OCI-LY7 (cell line): Measurements from ENCODE around the gene PAQR5. TPM values are rescaled to one million over a fixed set of nuclear protein-coding genes. Genes with fewer than 3 reads are reported as not detected.
"Not testable (repeated sequence)": the region's sequence is repeated elsewhere in the genome, so short reads cannot be mapped to it uniquely, and the experiment has no call there.

ENCODE experiments used
- BruUV-seq: library from RNA; stranded (reverse); fragments of 400-500 nt; replicated peaks from 2 replicates; lab custom pipeline; 2021; lab: Mats Ljungman, UMichigan
- CTCF ChIA-PET: fragments of 300-600 bp; sonication (Branson Sonifier 250); formaldehyde crosslinking; loops from one replicate; lab custom pipeline; 2022; ENCODE audit warnings: antibody characterized with exemption; ENCODE audit not compliant: unreplicated experiment; lab: Charles Lee
- POLR2A ChIA-PET: fragments of 300-600 bp; sonication (Branson Sonifier 250); formaldehyde crosslinking; loops from one replicate; lab custom pipeline; 2022; ENCODE audit warnings: antibody characterized with exemption; lab: Charles Lee
- DNase-seq: peaks from one replicate; pipeline ENCODE4 v3.0.0-alpha.2; 2015; ENCODE audit warnings: low spot score
- H2AFZ ChIP-seq: fragments of 200-600 bp; sonication (generic), shearing (Covaris generic); 2 replicates; pipeline ENCODE4 v1.6.1; 2014; ENCODE audit warnings: mild to moderate bottlenecking, antibody characterized with exemption, low read length, moderate library complexity
- H3K27ac ChIP-seq: fragments of 200-600 bp; sonication (generic); 2 replicates; pipeline ENCODE4 v1.5.1; 2014; ENCODE audit warnings: mixed run types, low read depth, mild to moderate bottlenecking, moderate library complexity, low read length, inconsistent platforms; ENCODE audit not compliant: poor library complexity, severe bottlenecking
- H3K36me3 ChIP-seq: fragments of 200-600 bp; sonication (generic); 2 replicates; pipeline ENCODE4 v1.6.1; 2014; ENCODE audit warnings: mild to moderate bottlenecking, antibody characterized with exemption, low read length, moderate library complexity, mixed read lengths; ENCODE audit not compliant: insufficient read depth
- H3K4me1 ChIP-seq: fragments of 200-600 bp; sonication (generic); 2 replicates; pipeline ENCODE4 v1.5.1; 2014; ENCODE audit warnings: mild to moderate bottlenecking, low read length; ENCODE audit not compliant: insufficient read depth, poor library complexity, severe bottlenecking
- H3K4me2 ChIP-seq: fragments of 200-600 bp; sonication (generic); 2 replicates; pipeline ENCODE4 v1.6.1; 2014; ENCODE audit warnings: mild to moderate bottlenecking, low read length
- H3K4me3 ChIP-seq: fragments of 200-600 bp; sonication (generic); 2 replicates; pipeline ENCODE4 v1.5.1; 2014; ENCODE audit warnings: mild to moderate bottlenecking, low read depth, low read length; ENCODE audit not compliant: poor library complexity, severe bottlenecking
- H3K79me2 ChIP-seq: fragments of 200-600 bp; sonication (generic); 2 replicates; pipeline ENCODE4 v1.6.1; 2016; ENCODE audit warnings: low read depth, mild to moderate bottlenecking, low read length, moderate library complexity, mixed read lengths; ENCODE audit not compliant: insufficient read depth
- H3K9me2 ChIP-seq: fragments of 200-600 bp; sonication (generic); 2 replicates; pipeline ENCODE4 v1.6.1; 2016; ENCODE audit warnings: mild to moderate bottlenecking, low read length, mixed read lengths; ENCODE audit not compliant: insufficient read depth
- H3K9me3 ChIP-seq: fragments of 200-600 bp; sonication (generic); 2 replicates; pipeline ENCODE4 v1.6.1; 2014; ENCODE audit warnings: mild to moderate bottlenecking, mixed run types, low read length, mixed read lengths
- H4K20me1 ChIP-seq: fragments of 200-600 bp; sonication (generic); 2 replicates; pipeline ENCODE4 v1.6.1; 2014; ENCODE audit warnings: mild to moderate bottlenecking, antibody characterized with exemption, low read length, moderate library complexity, mixed read lengths; ENCODE audit not compliant: insufficient read depth
- EZH2phosphoT487 ChIP-seq: fragments of 200-600 bp; sonication (generic); IDR thresholded peaks from 2 replicates; pipeline ENCODE4 v1.6.1; 2018; ENCODE audit warnings: low read depth, borderline replicate concordance, mild to moderate bottlenecking, mixed run types, antibody characterized with exemption, low read length, moderate library complexity, mixed read lengths
- intact Hi-C: fragments of 100-400 bp; cut with micrococcal nuclease; formaldehyde crosslinking; loops from one replicate; pipeline ENCODE4 v1.10.0; 2022; ENCODE audit not compliant: unreplicated experiment
- total RNA-seq, 2 experiments: library from RNA; depleted of rRNA in 1 of 2; stranded (reverse); fragments of >200 nt in 1 of 2; shearing (Covaris generic) in 1 of 2; gene quantifications; 2 replicates each; pipeline ENCODE4 v1.2.3, GENCODE V29; 2014 to 2022
- TF ChIP-seq, protein P1 (sequence below): fragments of 200-600 bp; sonication (generic); conservative IDR thresholded peaks from 2 replicates; pipeline ENCODE4 v1.5.1; 2014; ENCODE audit warnings: mild to moderate bottlenecking, antibody characterized with exemption, low read length, moderate library complexity, mixed read lengths

Gene PAQR5
- total RNA-seq, 2 experiments from 2014 or later, result not detected

DNA sequence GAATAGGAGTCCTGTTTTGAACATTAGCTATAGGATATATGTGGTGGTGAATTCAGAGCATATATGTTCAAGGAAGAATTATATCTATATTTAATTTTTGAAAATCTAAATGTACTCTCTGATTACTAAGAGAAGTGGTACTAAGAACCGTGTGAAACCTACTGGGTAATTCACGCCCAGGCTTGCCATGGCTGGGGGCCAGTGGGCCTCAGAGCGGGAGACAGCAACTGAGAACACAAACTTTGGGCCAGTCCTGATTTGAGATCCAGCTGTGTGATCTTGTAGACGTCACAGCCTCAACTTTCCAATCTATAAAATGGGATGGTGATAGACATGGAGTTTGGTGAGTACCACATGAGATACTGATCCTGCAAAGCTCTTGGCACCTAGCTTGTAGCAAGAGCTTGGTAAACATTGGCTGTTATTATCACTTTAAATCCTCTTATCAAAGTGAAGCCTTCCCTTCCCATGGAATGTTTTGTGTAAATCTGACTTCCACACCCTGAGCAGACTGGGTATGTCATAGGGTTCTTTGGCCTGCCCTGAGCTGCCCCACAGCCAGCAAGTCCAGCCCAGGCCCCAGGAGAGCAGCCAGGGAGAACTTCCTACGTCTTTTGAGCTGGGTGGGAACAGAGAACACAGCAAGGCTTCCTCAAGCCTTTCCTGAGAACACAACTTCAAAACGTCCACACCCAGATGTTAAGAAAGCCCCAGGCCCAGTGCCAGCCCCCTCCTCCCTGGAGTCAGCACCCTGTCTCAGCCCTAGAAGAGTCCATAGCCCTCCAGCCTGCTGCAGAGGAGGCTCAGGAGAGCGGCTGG, 8.2 kb upstream of the PAQR5 start:
- no peak overlapping the region for H2AFZ ChIP-seq
- ChIA-PET POLR2A (interaction anchor here (0.6 kb wide), 1 partner anchor 1701 kb away, joined by 3 read pairs; no protein-coding TSS in a partner anchor), CTCF (no interaction called here)
- H3K4me2 ChIP-seq, result no peak overlapping the region
- no peak for DNase-seq
- H3K79me2 ChIP-seq, result no peaks in the 10 kb centered on the region
- intact Hi-C loops, result no loop called here
- BruUV-seq, result no TSS peak
- H4K20me1 ChIP-seq, result no peaks in the 10 kb centered on the region
- H3K9me3 ChIP-seq, result no peaks in the 10 kb centered on the region
- TF ChIP-seq, protein P1, sequence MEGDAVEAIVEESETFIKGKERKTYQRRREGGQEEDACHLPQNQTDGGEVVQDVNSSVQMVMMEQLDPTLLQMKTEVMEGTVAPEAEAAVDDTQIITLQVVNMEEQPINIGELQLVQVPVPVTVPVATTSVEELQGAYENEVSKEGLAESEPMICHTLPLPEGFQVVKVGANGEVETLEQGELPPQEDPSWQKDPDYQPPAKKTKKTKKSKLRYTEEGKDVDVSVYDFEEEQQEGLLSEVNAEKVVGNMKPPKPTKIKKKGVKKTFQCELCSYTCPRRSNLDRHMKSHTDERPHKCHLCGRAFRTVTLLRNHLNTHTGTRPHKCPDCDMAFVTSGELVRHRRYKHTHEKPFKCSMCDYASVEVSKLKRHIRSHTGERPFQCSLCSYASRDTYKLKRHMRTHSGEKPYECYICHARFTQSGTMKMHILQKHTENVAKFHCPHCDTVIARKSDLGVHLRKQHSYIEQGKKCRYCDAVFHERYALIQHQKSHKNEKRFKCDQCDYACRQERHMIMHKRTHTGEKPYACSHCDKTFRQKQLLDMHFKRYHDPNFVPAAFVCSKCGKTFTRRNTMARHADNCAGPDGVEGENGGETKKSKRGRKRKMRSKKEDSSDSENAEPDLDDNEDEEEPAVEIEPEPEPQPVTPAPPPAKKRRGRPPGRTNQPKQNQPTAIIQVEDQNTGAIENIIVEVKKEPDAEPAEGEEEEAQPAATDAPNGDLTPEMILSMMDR, result no peak
- no peak for TF ChIP-seq EZH2phosphoT487
- H3K4me3 ChIP-seq, result no peak overlapping the region
- no peak overlapping the region for H3K27ac ChIP-seq
- no peaks in the 10 kb centered on the region for H3K36me3 ChIP-seq
- no peaks in the 10 kb centered on the region for H3K9me2 ChIP-seq
- no peaks in the 10 kb centered on the region for H3K4me1 ChIP-seq

DNA sequence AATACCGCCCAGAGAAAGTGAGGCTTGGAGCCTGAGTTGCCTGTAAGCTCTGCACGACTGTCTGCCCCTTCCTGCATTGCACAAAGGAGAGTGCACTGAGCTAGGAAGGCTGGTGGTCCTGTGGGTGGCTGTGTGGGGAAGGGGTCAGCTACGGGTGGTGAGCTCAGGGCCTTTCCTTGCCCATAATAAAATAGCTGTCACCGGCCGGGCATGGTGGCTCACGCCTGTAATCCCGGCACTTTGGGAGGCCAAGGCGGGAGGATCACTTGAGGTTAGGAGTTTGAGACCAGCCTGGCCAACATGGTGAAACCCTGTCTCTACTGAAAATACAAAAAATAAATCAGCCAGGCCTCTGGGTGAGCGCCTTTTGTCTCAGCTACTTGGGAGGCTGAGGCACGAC, 7.1 kb upstream of the PAQR5 start:
- DNase-seq, CTCF ChIA-PET, intact Hi-C loops, H3K9me3 ChIP-seq, H2AFZ ChIP-seq, POLR2A ChIA-PET, H3K4me1 ChIP-seq, H4K20me1 ChIP-seq, H3K27ac ChIP-seq, H3K4me3 ChIP-seq, H3K9me2 ChIP-seq, H3K79me2 ChIP-seq, BruUV-seq, H3K4me2 ChIP-seq, H3K36me3 ChIP-seq: not testable (repeated sequence)

DNA sequence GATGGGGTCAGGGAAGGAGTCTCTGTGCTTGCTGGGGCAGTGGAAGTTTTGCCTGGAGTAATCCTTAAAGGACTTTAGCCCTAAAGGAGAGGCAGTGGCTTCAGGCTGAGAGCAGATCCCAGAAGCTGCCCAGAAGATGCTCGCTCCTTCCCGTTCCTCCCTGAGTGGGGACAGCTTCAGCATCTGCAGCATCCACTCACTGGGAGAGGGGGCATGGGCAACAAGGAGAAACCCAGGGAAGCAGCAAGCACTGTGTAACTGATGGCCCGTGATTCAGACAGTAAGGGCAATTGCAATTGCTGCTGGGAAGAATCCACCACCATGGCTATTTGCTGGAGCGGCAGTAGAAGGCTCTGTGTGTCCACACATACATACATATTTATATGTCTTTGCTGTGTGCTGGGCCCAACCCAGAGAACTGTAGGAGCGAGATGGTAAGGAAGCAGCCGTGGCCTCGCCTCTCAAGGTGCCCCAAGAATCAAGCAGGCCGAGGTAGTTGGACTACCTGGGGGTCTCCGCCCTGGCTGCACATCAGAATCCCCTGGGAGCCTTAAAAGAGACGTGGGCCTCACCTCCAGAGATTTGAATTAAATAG, 5.8 kb upstream of the PAQR5 start:
- ChIA-PET POLR2A (no interaction called here), CTCF (no interaction called here)
- no peak overlapping the region for H3K4me3 ChIP-seq
- no peaks in the 10 kb centered on the region for H3K4me1 ChIP-seq
- no peaks in the 10 kb centered on the region for H3K9me3 ChIP-seq
- no peak for DNase-seq
- no peaks in the 10 kb centered on the region for H4K20me1 ChIP-seq
- no peaks in the 10 kb centered on the region for H3K36me3 ChIP-seq
- no peak overlapping the region for H3K27ac ChIP-seq
- intact Hi-C loops, result no loop called here
- H2AFZ ChIP-seq, result no peak overlapping the region
- TF ChIP-seq, protein P1, result no peak
- no peak for TF ChIP-seq EZH2phosphoT487
- H3K4me2 ChIP-seq, result no peak overlapping the region
- no TSS peak for BruUV-seq
- no peaks in the 10 kb centered on the region for H3K9me2 ChIP-seq
- no peaks in the 10 kb centered on the region for H3K79me2 ChIP-seq
